AG20443 (cell line): ENCODE results near the gene YPEL2.
A peak's percentile ranks its signal among the peaks of the same experiment; 100 is the strongest.

ENCODE experiments used
- DNase-seq: peaks from one replicate; pipeline ENCODE4 v3.0.0; 2012; ENCODE audit warnings: low spot score, mixed read lengths

Gene YPEL2

DNA sequence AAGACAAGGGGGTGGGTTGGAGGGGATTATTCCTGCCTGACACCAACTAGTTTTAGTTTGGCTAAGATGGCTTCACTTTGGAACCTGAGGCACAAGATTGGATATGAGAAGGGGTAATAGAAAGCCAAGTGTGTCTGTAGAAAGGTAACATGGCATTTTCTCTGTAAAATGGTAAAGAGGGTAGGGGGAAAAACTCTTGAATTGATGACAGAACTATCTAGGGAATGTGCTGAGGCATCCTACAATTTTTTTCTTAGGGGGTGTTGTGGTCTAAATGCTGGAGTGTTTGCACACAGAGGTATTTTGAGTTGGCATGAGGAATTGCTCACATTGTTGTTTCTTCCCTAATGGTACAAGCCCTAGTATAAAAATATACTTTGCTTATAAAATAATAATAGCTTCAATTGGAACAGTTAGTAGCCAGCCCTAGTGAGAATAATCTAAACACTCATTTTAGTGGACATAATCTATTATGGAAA lies 25.8 kb downstream of the YPEL2 start:
- DNase-seq: peak; percentile 41

DNA sequence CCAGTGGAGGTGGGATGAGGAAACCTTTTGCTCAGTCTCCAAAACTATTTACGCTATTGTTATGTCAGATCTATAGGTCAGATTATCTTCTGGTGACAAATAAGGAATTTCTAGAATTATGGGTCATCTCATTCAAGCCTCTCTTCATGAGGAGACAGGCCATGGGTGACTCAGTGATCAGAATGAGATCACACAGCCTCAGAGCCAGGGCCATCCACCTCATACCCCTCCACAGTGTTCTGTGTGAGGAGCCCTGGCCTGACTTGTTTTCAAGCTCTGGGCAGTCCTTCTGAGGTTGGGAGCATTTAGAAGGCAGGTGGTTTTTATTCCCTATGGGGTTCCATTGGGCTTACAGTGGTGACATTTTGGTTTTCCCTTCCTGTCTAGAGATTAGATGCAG lies 26.5 kb downstream of the YPEL2 start:
- peak; percentile 70 for DNase-seq

DNA sequence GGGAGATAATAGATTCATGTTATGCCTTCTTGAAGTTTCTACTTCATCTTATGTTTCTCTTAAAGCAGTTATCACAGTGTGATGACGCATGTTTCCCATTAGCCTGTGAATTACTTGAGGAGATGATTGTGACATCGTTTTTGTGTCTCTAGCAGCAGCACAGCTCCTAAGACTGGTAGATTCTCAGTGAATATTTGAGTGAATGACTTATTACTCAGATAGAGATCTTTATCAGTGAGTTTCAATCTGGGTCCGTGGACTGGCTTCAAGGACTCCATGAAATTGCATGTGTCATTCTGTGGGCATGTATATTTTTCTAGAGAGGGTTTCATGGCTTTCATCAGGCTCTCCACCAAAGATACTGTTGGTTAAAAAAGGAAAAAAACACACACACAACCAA lies 29.9 kb downstream of the YPEL2 start:
- DNase-seq: peak; percentile 65

DNA sequence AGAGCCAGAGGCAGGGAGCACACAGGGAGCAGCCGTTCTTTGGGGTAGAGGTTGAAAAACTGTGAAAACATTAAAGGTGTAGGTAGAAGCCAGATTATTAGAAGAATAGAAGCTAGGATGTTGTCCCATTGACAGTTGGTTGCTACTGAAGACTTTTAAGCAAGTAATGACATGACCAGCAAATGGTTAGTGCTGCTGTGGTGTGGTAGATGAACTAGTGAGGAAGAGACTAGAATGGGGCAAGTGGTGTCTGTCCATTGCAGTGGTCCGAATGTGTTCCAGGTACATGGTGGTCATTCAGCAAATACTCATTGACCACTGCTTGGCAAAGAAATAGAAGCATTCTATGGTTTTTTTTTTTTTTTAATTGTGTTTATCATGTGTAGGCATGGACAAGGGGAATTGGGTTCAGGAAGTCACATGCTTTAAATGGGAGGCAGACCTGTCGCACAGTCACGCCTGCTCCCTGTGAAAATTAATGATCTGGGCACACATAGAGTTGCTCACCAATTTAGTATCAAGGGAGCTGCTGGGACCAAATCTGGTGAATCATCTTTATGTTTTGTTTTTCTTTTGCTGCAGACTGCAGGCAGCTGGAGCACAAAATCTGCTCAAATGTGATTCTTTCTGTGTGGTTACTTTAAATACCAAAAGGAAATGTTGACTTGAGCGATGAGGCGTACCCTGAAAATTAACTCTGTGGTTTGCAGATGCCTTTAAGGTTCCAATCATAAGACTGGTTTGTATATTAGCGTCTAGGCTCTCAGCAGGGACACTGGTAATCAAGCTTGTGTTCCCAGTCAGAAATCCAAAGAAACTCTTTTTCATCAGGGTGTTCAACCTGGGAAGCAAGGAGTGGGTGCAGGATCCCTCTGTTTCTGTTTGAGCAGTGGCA lies 30.7 kb downstream of the YPEL2 start:
- peak; percentile 63 for DNase-seq

DNA sequence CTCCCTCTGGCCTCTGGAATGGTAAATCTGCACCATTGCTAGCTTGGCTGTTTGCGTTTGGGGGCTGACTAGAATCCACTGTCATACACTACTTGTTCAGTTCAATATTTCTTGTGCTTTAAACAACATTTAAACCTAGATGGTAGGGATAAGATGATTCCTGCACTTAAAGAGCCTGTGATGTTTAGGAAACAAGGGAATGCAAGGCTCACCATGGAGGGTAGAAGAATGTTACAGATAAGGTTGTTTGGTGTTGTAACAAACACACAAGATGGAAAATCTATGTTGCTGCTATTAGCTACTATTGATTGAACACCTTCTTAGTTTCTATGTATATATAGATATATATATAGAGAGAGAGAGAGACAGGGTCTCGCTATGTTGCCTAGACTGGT lies 31.4 kb downstream of the YPEL2 start:
- DNase-seq: no peak

DNA sequence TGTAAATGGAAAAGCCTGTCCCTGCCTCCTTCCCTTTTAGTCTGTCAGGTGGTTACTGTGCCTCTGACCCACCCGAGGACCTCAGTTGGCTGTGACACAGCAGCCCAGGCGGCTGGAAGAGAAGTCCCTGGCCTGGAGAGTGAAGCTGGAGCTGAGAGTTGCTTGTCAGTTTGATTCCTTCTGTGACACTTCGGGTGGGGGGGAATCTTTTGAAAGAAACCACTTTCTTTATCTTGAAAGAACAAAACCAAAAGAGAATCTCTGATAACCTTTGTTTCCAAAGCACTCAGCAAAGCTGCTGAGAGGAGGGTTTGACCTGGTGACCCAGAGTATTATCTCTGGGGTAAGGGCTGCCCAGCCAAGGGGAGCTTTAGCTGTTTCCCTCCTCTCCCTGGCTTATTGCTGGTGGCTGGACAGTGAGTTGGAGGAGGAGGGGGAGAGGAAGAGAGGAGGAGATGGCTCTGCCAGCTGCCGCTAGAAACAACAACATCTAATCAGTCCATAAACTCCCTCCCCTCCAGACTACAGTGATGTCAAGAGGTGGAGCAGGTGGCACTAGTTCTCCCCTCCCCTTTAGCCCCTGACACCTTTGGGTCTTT lies 34.0 kb downstream of the YPEL2 start:
- DNase-seq: no peak

DNA sequence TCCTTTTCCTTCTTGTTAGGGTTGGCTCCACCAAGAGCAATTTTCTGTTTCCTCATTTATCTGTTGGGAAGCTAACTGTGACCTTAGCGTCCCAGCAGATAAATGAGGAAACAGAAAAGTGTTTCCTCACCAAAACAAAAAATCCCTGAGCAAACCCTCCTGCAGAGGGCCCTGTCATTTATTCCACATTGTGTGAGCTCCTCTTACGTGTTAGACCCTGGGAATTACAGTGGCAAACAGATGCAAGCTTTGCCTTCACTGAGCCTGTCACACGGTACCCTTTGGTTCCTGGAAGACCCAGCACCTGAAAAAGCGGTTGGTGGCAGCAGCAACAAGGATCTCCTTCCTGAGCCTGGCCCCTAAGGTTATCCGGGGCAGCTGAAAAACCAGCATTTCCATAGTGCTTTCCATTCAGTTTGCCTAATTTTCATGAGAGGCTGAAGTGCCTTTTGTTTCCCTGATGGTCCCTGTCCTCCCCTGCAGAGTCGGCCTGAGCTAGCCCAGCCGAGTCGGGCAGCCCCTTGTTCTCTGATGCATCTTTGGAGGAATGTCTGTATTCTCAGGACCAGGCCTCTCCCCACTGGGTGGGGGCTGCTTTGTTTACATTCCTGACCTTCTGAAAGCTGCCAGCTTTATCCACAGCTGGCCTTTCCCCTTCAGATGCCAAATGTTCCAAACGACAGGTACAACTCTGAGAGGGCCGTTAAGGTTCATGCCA lies 34.7 kb downstream of the YPEL2 start:
- no peak for DNase-seq

DNA sequence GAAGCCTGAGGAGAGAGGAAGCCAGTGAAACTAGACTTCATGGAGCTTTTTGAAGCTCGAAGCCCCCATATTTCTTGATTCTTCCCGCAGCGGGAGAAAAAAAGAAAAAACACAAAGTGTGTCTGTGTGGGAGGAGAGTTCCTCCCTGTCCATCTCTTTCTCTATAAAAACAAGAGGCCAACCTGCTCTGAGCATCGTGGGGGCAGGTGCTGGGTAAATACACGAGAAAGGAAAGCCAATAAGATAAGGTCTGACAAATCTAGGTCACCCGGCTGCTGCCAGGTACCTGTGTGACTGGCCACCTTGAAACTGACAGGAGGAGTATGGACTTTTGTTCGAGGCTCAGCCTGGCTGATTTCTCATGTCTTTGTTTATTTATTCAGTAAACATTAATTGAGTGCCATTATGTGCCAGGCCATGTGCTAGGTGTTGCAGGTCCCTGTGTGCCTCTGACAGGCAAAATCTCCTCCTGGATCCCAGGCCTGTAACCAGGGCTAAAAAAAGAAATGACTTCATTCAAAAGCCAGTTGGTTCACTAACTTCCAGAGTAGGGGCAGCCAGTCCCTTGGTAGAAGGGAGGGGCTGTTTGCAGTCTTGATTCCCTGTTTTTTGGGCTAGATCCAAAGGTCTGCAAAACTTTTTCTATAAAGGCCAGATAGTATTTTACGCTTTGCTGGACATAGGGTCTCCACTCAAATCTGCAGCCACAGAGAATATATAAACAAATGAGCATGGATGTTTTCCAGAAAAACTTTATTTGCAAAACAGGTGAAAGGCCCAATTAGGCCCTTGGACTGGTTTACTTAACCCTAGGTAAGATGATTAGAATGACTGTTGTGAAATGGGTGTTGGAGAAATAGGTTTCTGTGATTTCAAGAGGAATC lies 35.6 kb downstream of the YPEL2 start:
- peak; percentile 76 for DNase-seq

DNA sequence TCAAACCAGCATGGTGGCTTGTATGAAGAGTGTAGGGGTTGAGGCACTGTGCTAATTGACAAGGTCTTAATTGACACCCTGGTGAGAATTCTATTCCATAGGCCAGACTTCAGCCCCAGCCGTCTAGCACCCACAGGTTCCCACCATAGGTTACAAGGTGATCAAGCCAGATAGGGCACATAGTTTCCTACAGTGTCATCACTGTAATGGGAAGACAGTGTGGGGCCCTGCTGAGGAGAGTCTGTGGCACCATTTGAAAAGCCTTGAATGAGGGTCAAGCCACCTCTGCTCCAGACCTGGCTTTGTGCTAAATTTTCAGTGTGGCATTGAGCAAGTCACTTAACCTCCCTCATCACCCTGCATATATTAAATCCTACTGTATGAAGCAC lies 36.2 kb downstream of the YPEL2 start:
- DNase-seq: no peak

DNA sequence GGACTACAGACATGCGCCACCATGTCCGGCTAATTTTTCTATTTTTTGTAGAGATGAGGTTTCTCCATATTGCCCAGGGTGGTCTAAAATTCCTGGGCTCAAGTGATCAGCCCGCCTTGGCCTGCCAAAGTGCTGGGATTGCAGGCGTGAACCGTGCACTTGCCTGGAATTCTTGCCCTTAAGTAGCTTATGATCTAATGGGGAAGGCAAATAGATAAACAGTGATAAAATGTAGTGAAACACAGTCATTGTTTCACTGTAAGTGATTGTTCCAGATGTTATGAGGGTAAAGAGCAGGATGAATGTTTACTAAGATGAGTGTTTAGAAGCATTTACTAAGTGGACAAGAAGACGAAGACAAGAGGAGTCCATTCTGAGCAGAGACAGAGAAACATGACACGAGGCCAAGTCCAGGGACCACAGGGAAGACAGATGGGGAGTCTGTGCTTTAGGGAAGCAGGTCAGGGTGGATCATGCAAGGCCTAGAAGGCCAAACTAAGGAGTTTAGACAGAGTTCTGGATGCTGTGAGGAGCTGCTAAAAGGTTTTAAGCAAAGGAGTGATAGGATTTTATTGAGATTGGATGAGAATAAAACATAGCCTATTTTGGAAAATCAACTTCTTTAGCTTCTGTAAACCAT lies 36.9 kb downstream of the YPEL2 start:
- no peak for DNase-seq

DNA sequence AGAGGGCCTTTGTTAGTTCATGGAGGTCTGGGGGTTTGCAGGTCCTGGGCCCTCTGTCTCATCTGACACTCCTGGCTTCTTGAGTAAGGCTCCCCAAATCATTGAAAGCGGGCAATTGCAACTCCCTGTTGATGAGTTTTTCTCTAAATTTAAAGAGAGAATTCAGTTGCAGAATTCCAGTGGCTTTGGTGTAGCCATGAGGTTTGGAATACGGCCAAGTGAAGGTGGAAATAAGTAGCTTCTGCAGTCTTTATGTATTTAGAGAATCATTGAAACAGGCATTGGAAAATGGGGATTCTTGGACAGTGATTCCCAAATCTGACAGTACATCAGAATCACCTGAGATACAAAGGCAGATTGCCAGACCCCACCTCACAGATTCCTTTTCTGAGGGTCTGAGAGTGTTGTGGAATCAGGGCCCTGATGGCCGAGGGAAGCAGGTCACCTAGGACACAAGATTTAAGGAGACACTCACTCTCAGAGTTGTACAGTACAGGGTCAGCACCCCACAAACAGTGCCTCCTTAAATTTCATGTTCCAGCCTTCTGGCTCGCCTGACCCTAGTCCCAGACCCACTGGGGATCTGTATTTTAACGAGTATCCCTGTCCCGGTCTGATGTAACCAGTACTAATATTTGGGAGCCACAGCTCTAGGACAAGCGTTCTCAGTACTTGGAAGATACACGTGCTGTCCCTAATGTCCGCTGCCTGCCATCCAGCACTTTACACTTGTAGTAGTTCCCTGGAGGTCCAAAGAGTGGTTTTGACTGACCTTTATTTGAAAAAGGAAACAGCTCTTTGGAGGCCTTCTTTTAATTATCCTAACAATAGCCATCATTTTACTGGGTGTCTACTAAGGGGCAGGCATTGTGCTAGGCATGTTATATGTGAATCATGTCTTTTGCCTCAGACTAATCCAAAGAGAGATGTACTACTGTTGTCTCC lies 37.8 kb downstream of the YPEL2 start:
- DNase-seq: no peak

DNA sequence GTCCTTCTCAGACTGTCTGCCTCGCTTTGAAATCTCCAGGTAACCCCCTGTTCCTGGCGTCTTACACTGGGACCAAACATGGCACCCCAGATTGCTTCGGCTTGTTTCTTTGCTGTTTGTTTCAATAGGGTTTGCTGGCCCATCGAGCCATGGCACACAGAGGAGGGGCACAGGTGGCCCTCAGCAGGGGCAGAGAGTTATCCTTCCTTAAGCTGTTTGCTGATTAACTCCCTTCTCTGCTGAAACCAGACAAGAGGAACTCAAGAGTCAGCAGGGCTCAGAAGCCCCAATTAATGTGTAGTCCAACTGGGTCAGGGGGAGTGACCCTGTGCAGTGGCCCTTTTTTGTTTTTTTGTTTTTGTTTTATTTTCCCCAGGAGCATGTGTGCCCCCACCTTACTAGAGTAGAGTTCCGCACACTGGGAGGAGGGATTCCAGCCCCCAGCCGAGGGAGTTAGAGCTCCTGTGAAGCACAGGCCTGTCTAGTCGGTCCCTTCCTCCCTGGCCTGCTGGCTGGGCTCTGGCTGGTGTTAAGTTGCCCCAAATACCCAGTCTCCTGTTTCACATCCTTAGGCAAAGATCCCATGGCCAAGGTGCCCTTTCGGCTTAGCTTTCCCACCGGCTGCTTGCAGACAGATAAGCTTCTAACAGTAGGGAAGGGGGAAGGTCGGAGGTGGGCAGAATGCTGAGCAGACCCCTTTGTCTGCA lies 39.3 kb downstream of the YPEL2 start:
- DNase-seq: no peak

DNA sequence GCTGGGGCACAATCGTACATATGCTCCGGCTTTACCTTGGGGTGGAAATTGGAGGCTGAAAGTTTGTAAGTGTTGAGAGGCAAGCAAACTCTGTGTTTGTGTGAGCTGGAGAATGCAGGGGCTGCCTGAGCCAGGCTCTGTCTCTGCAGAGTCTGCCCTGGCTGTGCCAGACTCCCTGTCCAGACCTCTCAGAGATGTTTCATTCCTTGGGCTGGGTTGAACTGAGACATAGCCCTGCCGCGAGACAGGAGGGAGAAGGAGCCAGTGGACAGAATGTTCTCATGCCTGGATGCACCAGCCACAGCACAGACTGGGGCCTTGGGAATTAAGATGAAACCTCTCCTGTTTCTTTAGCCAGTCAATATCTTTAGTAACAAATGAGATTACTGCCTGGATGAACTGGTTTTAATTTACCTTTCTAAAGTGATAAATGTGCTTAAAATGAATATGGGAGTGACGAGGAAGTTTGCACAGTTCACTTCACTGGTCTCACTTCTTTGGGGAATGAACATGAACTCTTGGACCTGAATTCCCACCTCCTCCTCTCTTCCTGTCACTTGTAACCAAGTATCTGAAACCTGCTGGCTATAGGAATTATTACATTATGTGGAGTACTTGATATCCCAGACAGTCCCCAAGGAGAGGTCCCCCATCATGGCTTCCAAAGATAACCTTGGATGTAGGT lies 40.1 kb downstream of the YPEL2 start:
- peak; percentile 66 for DNase-seq

DNA sequence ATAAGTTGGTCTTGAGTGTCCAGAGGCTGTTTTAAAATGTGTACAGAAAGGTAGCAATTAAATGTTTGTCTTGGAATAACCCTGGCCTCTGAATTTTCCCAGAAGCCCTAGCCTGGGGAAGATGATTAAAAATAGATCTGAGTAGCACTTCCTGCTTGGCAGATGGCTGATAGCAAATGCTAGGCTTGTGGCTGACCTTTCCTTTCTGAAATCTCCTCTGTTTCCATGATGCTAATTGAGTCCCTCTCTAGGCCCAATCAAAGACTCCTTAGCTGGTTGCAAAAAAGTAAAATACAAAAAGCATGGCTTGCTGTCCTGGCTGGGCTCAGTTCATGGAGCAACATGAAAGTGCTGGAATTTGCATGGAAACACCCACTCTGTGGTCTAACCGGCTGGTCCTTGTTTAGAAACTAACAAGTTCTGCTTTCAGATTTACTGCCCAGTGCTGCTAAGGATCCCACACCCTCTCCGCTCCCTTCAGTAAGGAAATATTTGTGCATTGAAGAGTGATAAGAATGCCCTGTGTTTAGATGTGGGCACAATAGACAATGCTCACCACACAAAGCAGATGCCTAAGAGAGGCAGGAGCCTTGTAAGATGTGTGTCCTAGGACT lies 40.8 kb downstream of the YPEL2 start:
- DNase-seq: peak; percentile 84

DNA sequence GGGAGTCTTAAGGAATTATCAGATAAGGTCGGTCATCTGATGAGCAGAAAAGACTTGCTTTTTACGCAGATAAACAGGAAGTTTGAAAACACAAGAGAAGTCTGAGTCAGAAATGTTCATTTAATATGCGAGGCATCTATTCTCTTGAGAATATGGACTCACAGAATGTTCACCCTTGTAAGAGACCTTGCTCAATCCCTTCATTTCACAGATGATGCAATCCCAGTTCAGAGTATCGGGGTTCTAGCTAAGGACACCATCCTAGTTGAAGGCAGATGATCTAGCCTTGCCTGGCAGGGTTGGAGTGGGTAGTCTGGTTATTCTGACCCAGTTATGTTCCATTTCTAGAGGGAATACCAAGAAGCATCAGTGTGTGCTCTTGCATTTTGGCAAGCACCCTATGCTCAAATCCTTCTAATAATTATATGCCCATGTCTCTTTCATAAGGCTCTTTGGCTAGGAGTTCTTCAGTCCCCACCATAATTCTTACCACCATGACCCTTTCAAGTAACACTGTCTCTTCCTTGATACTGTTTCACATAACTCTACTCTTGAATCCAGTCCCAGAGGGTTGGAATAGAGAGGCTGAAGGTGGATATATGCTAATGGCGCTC lies 42.5 kb downstream of the YPEL2 start:
- peak; percentile 62 for DNase-seq

DNA sequence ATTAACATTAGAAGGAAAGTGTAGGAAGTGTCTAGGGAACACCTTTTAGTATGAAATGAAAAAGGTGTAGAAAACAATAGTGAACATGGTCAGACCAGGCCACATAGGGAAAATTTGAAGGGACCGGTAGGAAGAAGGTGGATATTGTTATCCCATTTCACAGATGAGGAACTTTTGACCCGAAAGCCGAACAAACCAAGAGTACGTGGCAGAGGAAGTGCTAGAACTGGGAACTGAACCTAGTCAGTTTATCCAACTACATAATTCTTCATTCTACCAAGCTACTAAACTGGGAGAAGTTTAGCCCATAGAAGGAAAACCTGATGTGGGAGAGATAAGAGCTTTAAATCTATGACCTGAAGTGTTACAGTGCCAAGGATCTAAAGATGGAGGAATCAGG lies 43.2 kb downstream of the YPEL2 start:
- DNase-seq: no peak

DNA sequence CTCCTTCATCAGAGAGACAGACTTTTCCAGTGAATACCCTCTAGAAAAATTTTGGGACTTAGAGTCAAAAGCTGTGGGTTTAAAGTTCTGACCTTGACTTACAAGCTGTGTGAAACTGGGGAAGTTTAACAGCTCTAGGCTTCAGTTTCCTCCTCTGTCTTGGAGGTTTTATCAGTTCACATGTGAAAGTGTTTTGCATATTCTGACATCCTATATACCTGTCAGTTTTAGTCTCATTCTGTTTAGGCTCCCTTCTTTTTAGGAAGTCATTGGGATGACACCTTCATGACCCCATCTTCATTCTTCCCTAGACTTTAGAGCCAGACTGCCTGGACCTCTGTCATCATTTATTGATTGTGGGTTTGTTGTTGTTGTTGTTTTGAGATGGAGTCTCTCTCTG lies 44.4 kb downstream of the YPEL2 start:
- DNase-seq: no peak

DNA sequence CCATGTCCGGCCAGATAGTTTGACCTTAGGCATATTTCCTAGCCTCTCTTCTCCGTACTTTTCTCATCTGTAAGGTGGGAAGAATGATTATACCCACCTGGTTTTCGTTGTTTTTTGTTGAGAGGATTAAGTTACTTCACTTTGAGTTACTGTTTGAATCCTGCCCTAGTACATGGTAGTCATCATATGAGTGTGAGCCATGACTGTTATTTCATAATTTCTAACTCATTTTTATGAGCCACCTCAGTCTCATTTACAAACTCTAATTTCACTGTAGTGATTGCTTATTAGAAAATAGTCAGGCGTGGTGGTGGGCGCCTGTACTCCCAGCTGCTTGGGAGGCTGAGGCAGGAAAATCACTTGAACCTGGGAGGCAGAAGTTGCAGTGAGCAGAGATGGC lies 45.1 kb downstream of the YPEL2 start:
- no peak for DNase-seq
